Measurements from ENCODE around the gene HSPA12A.

HSPA12A gene

GRCh38 chr10:116633216-116633600, 109.2 kb downstream of the HSPA12A start:
- FAIRE-seq, result no peak
- no peak for TF ChIP-seq CTCF (IDR thresholded peaks at IDR 0.05; ENCODE audit: insufficient read depth, missing control alignments)
- DNase-seq (ENCODE audit: insufficient read length, low spot score), result no peak

GRCh38 chr10:116632596-116633215, 109.7 kb downstream of the HSPA12A start:
- FAIRE-seq (no peak), DNase-seq (ENCODE audit: insufficient read length, low spot score) (no peak)
- no peak for TF ChIP-seq CTCF (IDR thresholded peaks at IDR 0.05; ENCODE audit: insufficient read depth, missing control alignments)

GRCh38 chr10:116631871-116632295, 110.5 kb downstream of the HSPA12A start:
- DNase-seq (ENCODE audit: insufficient read length, low spot score), result no peak
- no peak for FAIRE-seq
- no peak for TF ChIP-seq CTCF (IDR thresholded peaks at IDR 0.05; ENCODE audit: insufficient read depth, missing control alignments)

- no peak for FAIRE-seq
- TF ChIP-seq CTCF (IDR thresholded peaks at IDR 0.05; ENCODE audit: insufficient read depth, missing control alignments), result no peak
Measured at GRCh38 chr10:116630020-116630419, 112.3 kb downstream of the HSPA12A start.

GRCh38 chr10:116629340-116629739, 113.0 kb downstream of the HSPA12A start:
- DNase-seq (ENCODE audit: insufficient read length, low spot score) (no peak), FAIRE-seq (no peak)
- TF ChIP-seq CTCF (IDR thresholded peaks at IDR 0.05; ENCODE audit: insufficient read depth, missing control alignments), result no peak

More at GRCh38 chr10:116630020-116630419, 112.3 kb downstream of the HSPA12A start:
- DNase-seq (ENCODE audit: insufficient read length, low spot score), result no peak

GRCh38 chr10:116627386-116627933, 114.9 kb downstream of the HSPA12A start:
- FAIRE-seq, result no peak
- no peak for DNase-seq (ENCODE audit: insufficient read length, low spot score)
- peak; percentile 15 for TF ChIP-seq CTCF (IDR thresholded peaks at IDR 0.05; ENCODE audit: insufficient read depth, missing control alignments)

GRCh38 chr10:116626815-116627214, 115.6 kb downstream of the HSPA12A start:
- DNase-seq (ENCODE audit: insufficient read length, low spot score) (no peak), FAIRE-seq (no peak)
- no peak for TF ChIP-seq CTCF (IDR thresholded peaks at IDR 0.05; ENCODE audit: insufficient read depth, missing control alignments)

Data from D721Med (cell line).